HG03066 (cell line): ENCODE results near the gene SMIM14.
"Not testable (repeated sequence)": the region's sequence is repeated elsewhere in the genome, so short reads cannot be mapped to it uniquely, and the experiment has no call there.

ENCODE experiments used
- ATAC-seq: cut with Tn5 transposase; IDR thresholded peaks from one replicate; pipeline ENCODE4 v1.9.1; 2021; ENCODE audit warnings: low read depth; ENCODE audit not compliant: unreplicated experiment

SMIM14 gene

DNA sequence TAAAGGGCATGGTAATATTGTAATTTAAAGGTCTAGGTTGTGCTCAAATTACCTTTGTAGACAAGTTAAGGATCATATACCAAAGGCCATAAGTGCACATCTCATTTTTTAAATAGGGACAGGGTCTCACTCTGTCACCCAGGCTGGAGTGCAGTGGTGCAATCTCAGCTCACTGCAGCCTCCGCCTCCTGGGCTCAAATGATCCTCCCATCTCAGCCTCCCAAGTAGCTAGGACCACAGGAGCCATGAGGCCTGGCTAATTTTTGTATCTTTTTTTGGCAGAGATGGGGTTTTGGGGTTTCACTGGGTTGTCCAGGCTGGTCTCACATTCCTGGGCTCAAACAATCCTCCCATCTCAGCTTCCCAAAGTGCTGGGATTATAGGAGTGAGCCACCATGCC is 124.4 kb downstream of the SMIM14 start:
- not testable (repeated sequence) for ATAC-seq

DNA sequence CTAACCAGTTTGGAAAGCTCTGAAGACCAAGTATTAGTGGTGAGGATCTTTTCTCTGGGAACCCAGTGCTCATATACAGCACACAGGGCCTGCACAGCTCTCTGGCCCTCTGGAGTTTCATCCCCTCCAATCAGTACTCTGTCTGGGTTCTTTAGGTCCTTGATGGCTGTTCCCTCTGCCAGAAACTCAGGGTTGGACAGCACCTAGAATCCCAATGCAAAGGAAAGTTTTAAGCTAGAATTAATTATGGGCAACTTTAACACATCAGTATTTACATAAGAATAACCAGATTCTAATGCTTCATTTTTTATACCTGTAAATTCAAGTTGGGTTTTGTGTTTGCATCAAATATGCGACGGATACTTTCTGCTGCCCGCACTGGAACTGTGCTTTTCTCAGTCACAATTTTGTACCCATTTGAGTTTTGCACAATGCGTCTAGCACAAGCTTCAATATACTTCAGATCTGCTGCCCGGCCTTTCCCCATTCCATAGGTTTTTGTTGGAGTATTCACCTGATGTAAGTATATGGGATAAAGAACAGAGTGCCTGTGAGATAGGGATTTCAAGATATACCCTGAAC is 128.2 kb downstream of the SMIM14 start:
- ATAC-seq = no peak

DNA sequence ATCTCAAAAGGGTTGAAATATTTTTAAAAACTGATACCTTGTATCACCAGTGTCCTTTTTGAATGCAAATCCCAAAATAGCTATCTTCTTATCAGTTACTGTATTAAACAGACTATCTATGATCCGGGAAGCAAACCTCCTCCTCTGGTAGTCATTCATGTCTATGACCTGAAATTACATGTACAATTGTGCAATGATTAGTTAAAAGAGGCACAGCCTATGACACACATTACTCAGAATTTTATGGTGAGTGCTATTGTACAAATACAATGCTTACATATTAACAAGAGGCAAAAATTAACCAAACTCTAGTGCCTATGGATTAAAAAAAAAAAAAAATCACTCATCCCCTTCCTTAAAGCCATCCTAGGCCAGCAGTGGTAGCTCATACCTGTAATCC is 133.1 kb downstream of the SMIM14 start:
- no peak for ATAC-seq

DNA sequence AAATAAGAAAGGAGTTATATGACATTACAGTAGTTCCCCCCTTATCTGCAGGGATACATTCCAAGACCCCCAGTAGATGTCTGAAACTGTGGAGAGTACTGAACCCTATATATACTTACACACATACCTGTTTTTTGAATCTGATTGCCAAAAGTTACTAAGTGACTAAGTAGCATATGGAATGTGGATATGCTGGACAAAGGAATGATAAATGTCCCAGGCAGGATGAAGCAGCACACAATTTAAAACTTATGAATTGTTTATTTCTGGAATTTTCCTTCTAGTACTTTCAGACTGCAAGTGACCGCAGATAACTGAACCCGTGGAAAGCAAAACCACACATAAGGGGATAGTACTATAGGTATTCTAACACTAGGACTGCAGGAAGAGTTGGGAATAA is 134.1 kb downstream of the SMIM14 start:
- no peak for ATAC-seq

DNA sequence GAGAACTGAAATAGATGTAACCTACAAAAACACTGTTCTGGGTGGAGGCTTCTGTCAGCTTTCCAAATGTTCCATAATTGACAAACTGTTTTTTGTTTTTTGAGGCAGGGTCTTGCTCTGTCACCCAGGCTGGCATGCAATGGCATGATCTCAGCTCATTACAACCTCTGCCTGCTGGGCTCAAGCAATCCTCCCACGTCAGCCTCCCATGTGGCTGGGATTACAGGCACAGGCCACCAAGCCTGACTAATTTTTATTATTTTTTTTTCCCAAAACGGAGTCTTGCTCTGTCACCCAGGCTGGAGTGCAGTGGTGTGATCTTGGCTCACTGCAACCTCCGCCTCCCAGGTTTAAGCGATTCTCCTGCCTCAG is 136.0 kb downstream of the SMIM14 start:
- not testable (repeated sequence) for ATAC-seq

DNA sequence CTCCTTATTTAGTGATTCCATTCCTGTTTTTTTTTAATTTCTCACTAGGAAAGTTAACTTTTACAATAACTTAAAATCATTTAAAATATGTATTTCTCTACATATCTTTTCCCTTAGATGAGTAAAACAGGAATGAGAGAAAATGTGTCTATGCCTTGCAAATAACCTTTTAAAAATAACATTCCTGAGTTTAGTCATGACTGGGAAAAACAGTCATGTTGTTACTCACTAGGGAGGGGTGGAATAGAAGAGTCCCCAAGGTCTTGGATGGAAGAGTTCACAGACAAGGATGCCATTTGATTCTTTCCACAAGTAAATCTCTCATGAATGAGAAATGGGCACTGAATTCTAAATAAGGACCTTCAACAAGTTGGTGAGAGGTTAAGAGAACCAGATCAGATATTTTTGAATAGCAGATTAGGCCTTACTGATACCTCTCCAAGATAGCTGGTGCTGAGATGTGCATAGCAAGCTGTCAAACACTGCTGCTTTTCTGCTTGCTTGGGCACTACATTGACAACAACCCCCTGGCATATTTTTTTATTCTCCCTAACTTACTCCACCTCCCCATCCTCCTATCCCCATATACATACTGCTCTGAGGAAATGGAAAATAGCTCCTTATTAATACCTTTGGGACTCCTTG is 136.5 kb downstream of the SMIM14 start:
- ATAC-seq = no peak

DNA sequence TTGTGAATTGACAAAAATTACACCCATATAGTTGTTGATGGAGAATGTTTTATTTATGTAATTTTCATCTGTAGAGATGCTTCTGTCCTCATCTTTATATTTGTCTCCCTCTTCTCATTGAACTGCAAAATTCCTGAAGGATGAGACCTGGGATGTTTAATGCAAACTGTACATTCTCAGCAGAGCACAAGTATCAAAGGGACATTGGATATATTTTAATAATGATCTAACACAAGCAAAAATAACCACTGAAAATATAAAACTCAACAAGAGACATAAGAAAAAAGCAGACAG is 140.0 kb downstream of the SMIM14 start:
- no peak for ATAC-seq

DNA sequence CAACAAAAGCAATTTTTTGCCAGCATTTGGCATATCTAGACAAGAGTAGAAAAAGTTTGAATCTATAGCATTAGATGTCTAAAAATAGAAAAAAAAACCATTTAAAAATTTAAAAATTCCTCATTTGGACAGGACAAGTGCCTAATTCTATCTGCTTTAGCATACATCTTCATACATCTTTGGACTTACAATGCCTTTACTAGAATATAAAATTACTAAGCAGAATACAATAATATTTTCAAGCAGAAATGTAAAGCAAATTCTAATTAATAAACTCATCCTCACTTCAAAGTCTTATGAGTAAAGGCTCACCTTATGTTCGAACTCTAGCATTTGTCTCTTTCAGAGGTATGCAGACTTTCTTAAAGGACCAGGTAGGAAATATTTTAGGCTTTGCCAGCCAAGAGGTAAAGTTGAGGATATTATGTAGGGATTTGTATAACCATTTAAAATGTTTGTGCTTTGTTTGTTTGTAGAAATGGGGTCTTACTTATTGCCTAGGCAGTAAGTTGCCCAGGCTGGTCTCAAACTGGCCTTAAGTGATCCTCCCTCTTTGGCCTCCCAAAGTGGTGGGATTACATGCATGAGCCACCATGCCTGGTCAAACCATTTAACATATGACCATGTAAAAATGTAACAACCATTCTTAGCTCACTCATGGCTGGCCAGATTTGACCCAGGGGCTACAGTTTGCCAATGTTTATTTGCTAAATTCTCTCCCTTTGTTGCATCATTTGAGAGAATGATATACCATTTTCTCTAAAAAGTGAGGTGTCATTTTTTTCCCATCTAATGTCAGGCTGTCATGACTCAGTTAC is 140.5 kb downstream of the SMIM14 start:
- ATAC-seq = no peak
